ENCODE measurements around the gene SEMA4D.

GRCh38 chr9:89386797-89387196 is 111.1 kb downstream of the SEMA4D start:
- TF ChIP-seq CTCF (conservative IDR thresholded peaks at IDR 0.05; ENCODE audit: low read length) (no peak), EZH2phosphoT487 (IDR thresholded peaks at IDR 0.05; ENCODE audit: borderline replicate concordance) (no peak)
